Measurements from ENCODE around the gene CARF.
A peak's percentile ranks its signal among the peaks of the same experiment; 100 is the strongest.
"Not testable (repeated sequence)": the region's sequence is repeated elsewhere in the genome, so short reads cannot be mapped to it uniquely, and the experiment has no call there.

CARF gene

GRCh38 chr2:202911512-202912341 lies at the start of gene CARF, which contains the start of gene WDR12:
Gene CARF, plus strand, starts transcription at chr2:202912275. Its CDS starts 29,628 bp downstream, at chr2:202941903.
Gene WDR12, minus strand, starts transcription at chr2:202911673. Its CDS starts 197 bp downstream, at chr2:202911476.
- DNase-seq: peak; percentile 87

- DNase-seq: peak; percentile 67
These were observed 41.4 kb upstream of the CARF start for GRCh38 chr2:202870431-202871299.

- no peak for DNase-seq
These were observed 40.6 kb upstream of the CARF start, which contains the start of gene ICA1L for GRCh38 chr2:202871300-202872141. Gene ICA1L, minus strand, starts transcription at chr2:202871766. Its CDS starts 42,757 bp downstream, at chr2:202829009.

GRCh38 chr2:202877699-202878098 lies 34.4 kb upstream of the CARF start:
- no peak for DNase-seq

DNA sequence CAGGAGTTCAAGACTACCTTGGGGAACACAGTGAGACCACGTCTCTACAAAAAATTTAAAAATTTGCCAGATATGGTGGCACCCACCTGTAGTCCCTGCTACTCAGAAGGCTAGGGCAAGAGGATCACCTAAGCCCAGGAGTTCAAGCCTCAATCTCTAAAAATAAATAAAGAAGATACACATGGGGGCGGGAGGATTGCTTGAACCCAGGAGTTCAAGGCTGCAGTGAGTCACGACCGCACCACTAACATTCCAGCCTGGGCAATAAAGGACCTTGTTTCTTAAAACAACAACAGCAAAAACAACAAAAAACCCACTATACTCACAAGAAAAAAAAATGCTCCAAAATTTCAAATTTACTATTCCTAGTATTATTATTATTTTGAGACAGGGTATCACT lies 30.5 kb upstream of the CARF start:
- DNase-seq: no peak

- DNase-seq: no peak
These were observed 27.9 kb upstream of the CARF start for GRCh38 chr2:202883987-202884675.

DNA sequence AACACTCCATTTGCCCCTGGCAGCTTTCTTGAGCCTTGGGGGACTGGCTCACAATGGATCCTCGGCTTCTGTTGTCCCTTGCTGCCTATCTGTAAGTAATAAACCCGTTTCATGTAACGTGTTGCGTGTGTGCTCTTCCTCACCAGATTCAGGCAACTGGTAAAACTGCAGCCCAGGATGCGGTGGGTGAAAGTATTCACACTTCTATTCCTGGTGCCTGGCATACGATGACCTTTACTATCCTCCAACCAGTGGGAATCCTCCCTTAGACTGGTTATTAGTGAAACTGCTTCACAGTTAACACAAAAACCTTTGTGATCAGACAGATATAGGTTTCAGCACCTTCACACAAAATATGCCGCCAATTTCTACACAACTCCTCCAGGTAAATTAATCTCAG lies 26.9 kb upstream of the CARF start:
- DNase-seq: no peak

GRCh38 chr2:202905507-202905906 lies 6.6 kb upstream of the CARF start:
- DNase-seq: not testable (repeated sequence)

DNA sequence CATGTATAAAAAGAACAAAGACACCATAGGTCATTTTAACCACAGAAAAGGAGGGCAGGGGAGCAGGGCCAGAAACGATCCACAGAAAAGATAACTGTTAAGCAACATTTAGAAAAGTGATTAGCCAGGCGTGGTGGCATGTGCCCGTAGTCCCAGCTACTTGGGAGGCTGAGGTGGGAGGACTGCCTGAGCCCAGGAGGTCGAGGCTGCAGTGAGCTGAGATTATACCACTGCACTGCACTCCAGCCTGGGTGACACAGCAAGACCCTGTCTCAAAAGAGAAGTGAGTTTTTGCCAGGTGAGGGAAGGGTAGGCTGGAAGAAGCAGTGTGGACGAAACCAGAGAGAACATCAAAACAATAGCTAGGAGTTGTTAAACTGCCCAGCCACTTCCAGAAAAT lies 3.9 kb upstream of the CARF start:
- DNase-seq: no peak

DNA sequence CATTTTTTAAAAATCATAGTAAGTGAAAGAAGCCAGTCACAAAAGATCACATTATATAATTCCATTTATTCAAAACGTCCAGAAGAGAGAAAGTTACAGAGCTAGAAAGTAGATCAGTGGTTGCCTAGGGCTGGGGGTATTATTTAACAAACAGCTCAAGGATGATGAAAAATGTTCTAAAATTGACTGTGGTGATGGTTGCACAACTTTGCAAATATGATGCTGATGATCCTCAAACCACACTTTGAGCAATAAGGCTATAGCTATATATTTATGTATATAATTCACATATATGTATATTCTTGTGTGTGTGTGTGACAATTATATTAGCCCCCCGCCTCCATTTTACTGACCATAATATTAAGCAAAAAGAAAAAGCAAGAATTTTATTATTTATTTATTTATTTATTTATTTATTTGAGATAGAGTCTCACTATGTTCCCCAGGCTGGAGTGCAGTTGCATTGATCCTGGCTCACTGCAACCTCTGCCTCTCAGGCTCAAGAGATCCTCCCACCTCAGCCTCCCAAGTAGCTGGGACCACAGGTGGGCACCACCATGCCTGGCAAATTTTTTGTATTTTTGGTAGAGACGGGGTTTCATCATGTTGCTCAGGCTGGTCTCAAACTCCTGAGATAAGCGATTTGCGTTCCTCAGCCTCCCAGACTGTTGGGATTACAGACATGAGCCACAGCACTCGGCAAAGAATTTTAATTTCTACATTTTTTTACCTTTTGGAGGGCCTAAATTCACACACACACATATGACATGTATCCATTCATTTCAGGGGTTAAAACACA lies 2.5 kb upstream of the CARF start:
- DNase-seq: no peak

DNA sequence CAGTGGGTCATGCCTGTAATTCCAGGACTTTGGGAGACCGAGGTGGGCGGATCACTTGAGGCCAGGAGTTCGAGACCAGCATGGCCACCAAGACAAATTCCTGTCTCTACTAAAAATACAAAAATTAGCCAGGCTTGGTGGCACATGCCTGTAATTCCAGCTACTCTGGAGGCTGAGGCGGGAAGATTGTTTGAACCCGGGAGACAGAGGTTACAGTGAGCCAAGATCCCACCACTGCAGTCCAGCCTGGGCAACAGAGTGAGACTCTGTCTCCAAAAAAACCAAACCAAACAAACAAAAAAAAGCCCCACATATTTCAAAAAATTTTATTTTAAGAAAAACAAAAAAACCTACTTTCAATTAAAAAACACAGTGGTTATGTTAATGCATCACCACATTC lies 1.8 kb upstream of the CARF start:
- not testable (repeated sequence) for DNase-seq

GRCh38 chr2:202910698-202911097 lies 1.4 kb upstream of the CARF start:
- no peak for DNase-seq

- DNase-seq: no peak
These were observed 918 bp upstream of the CARF start for GRCh38 chr2:202911203-202911511.

- DNase-seq: not testable (repeated sequence)
These were observed 497 bp downstream of the CARF start for GRCh38 chr2:202912342-202913201.

GRCh38 chr2:202918860-202919259 lies 6.8 kb downstream of the CARF start:
- DNase-seq: no peak

GRCh38 chr2:202932425-202933138 lies 20.5 kb downstream of the CARF start:
- DNase-seq: no peak

DNA sequence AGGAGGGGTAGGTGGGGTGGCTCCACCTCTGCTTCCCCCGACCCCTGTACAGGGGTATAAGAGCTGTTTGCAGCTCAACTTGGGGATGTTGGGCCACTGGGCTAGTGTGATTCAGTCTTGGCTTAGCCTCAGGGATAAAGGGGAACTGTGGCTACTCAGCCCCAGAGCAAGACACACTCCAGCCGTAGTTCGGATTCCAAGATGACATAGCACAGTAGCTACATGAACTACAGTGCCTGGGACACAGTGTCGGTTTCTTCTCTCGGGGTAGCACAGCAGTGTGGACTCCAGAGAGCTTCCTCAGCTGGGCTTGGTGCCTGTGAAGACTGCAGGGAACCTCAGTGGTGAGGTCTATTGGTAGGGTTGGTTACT lies 21.1 kb downstream of the CARF start:
- DNase-seq: no peak

DNA sequence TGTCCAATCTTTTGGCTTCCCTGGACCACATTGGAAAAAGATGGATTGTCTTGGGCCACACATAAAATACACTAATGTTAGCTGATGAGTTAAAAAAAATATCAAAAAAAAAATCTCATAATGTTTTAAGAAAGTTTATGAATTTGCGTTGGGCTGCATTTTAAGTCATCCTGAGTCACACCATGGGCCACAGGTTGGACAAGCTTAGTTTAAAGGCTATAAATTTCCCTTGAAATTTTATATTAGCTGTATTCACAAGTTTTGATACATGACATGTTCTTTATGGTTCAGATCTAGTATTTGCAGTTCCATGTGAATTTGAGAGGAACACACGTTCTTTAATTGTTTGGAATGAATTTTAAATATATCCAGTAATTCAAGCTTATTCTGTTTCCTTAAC lies 21.9 kb downstream of the CARF start:
- no peak for DNase-seq

DNA sequence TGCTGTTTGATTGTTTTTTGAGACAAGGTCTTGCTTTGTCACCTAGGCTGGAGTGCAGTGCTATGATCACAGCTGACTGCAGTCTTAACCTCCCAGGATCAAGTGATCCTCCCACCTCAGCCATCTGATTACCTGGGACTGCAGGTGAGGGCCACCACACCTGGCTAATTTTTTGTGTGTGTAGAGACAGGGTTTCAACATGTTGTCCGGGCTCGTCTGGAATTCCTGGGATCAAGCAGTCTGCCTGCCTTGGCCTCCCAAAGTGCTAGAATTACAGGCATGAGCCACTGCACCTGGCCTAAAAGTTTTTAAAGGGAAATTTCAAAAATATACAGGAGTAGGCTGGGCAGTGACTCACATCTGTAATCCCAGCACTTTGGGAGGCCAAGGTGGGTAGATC lies 22.4 kb downstream of the CARF start:
- no peak for DNase-seq

DNA sequence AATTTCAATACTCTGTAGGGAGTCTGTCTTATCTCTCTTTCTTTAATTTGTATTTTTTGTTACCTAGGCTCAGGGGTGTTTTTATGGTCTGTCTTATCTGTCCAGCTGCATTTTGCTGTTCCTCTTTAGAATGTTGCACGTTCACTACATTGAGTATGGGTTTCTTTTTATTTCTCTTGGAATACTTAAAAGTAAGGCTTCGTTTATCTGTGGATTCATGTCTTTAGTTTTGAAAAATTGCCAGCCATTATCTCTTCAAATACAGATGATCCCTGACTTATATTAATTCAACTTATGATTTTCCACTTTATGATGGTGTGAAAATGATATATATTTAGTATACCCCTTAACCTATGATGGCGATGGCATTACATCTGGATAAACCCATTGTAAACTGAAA lies 26.9 kb downstream of the CARF start:
- DNase-seq: no peak

Data from NCI-H1436 treated with DMSO at 0.1 percent for 48 hours (cell line).